ENCODE results near the gene MED25.
"Not testable (repeated sequence)": the region's sequence is repeated elsewhere in the genome, so short reads cannot be mapped to it uniquely, and the experiment has no call there.

MED25 gene

GRCh38 chr19:49818649-49819370 lies 721 bp downstream of the MED25 start:
- DNase-seq: no peak

- not testable (repeated sequence) for DNase-seq
These were observed 1.5 kb downstream of the MED25 start for GRCh38 chr19:49819452-49820115.

GRCh38 chr19:49820125-49820524 lies 2.0 kb downstream of the MED25 start:
- DNase-seq: peak; percentile 71

DNA sequence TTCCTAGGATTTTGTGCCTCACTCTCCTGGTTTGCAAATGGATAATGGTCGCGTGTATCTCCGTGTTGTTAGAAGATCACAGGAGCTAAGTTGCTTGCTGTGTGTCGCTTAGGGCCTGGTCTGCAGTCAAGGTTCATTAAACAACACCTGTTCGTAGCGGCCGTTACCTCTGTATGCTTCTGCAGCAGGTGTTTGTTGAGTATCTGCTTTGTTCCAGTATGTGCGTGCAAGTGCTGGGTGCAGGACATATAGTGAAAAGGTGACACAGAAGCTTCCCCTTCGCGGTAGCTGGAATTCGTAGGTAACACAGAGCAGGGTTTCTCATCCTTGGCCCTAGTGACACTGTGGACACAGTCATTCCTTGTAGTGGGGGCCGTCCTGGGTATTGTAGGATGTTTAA lies 5.4 kb downstream of the MED25 start:
- no peak for DNase-seq

- DNase-seq: no peak
These were observed 6.6 kb downstream of the MED25 start for GRCh38 chr19:49824662-49825061.

- no peak for DNase-seq
These were observed 8.9 kb downstream of the MED25 start for GRCh38 chr19:49827034-49827433.

- no peak for DNase-seq
These were observed 11.1 kb downstream of the MED25 start for GRCh38 chr19:49829200-49829599.

DNA sequence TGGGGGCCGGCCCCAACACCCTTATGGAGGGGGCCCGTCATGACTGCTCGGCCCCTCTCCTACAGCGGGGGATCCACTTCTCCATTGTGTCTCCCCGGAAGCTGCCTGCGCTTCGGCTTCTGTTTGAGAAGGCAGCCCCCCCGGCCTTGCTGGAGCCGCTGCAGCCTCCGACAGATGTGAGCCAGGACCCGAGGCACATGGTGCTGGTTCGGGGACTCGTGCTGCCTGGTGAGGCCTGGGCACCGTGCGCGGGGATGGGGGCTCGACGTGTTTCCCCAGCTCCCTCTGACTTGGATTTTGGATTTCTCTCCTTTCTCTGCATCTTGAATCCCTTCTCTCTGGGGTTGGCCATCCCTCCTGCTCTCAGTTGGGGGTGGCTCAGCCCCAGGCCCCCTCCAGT lies 11.6 kb downstream of the MED25 start:
- DNase-seq: no peak

DNA sequence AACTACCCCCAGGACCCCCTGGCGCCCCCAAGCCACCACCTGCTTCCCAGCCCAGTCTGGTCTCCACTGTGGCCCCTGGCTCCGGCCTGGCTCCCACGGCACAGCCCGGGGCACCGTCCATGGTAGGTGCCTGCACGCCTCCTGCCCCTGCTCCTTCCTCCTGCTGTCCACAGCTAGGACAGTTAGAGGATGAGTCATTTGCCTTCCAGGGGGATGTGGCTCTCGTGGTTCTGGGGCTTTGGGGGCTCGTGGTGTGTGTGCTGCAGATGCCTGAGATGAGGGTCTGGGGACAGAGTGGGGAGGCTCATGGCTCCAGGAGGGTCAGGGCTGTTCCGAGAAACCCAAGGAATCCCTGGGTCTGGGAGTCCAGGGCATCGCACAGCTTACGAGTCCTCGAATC lies 12.7 kb downstream of the MED25 start:
- no peak for DNase-seq

DNA sequence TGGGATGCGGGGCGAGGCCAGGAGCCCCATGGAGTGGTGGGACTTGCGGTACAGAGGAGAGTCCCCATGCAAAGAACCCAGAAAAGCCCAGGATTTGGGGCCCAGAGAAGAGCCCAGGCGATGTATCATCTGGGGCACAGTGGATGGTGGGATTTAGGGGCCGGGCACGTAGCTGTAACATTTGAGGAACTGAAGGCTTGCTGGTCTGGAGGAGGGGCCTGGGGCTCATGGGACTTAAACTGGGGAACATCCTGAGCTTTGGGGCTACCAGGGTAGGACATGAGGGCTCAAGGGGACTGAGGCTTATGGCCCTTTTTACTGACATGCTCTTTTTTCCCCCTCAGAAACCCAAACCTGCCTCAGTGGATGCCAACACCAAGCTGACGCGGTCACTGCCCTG lies 13.5 kb downstream of the MED25 start:
- no peak for DNase-seq

DNA sequence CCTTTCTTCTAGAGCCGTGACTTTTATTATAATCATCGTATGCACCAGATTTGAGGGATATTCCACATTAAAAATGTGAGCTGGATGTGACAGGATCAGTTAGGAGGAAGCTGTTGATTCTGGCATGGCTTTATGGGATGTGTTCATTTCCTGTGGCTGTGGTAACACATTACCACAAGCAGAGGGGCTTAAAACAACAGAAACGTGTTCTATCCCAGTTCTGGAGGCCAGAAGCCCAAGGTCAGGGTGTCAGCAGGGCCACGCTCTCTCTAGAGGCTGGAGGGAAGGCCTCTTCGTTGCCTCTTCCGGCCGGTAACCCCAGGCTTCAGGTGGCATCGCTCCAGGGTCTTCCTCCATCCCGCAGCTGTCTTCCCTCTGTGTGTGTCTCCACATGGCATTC lies 14.5 kb downstream of the MED25 start:
- DNase-seq: peak; percentile 81

GRCh38 chr19:49833599-49833998 lies 15.5 kb downstream of the MED25 start:
- DNase-seq: no peak

- no peak for DNase-seq
These were observed 17.5 kb downstream of the MED25 start for GRCh38 chr19:49835562-49835961.

- DNase-seq: no peak
These were observed 18.3 kb downstream of the MED25 start for GRCh38 chr19:49836176-49837008.

DNA sequence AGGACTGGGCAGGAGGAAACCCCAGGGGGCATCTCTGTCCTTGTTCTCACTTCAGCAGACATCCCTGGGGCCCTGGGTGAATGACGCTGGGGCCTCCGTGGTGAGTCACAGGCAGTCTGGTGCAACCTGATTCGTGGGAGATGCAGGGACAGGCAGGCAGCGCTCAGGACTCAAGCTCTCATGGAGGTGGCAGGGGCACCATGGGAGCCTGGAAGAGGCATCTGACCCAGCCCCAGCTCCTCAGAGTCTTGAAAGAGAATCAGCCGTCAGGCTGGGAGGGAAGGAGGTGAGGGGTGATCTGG lies 18.9 kb downstream of the MED25 start:
- DNase-seq: no peak

DNA sequence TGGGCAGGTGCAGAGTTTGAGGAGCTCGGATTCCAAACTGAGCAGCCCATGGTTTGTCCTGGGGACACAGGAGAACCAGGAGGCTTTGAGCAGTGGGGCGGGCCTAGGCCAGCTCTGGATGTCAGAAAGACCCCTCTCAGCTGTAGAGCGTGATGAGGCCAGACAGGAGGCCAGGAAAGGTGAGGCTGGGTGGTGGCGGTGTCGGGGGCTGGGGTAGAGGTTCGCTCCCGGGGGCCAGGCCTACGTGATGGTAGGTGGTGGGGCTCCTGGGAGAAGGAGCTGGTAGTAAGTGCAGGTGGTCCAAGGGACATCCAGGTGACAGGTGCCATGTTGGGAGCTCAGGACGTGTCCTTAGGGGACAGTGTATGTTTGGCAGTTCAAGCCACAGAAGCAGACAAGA lies 19.3 kb downstream of the MED25 start:
- no peak for DNase-seq

DNA sequence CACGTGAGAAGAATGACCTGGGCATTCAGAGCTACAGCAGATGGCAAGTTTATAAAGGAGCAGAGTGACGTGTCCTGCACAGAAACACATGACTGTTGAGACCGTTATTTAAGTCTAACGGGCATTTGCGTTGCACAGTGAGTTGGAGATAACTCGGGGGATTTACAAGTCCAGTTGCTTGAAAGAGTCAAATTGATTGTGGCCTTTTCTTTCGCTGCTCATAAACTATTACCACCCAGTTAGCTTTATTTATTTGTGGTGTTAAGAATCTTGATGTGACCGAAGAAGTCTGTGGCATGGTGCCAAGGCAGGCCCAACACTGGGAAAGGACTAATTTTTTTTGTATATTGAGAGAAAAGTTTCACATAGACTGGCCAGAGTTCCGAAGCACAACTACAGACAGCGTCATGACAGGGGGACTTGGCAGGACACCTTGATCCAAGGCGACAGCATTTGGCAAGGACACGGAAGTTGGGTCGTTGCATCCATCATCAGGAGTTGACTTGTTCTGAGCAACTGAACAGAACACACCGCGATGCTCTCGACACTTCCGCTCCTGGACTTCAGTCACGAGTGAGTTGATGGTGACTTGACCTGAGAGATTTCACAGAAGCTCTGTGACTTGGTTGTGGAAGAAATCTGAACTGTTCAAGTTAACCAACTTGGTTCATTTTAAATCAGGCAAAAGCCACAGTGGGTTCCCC lies 20.9 kb downstream of the MED25 start:
- DNase-seq: no peak

DNA sequence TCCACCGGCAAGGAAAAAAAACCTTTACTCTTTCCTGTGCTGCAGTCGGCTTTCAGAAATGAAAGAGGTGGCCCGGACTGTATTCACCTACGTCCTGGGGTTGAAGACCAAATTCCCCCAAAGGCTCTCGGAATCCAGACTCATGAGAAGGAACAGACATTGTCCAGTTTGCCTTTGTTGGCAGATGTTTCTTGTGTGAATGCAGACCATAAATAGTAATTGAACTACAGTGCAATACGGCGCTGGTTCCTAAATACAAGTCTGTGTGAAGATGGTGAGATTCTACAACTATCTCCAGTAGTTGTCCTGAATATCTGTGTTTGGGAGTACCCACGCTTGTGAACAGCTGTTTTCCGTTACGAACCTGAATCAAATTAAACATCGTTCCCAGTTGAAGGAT lies 21.6 kb downstream of the MED25 start:
- no peak for DNase-seq

DNA sequence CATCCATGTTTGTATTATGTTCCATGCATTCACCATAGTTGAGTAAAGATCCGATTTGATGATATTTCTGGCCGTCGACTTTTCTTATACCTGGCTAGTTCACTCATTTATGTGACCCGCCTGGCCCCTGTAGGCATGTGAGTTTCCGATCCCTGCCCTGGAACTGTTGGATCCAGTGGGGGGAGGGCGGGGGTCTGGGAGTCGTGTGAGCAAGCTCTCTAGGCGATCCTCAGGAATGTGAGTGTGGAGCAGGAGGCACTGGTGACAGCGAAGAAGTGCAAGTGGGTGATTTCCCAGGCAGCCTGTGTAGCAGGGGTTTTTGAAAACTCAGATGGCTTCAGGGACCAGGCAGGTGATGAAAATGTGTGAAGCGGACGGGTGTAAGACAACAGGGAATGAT lies 22.2 kb downstream of the MED25 start:
- no peak for DNase-seq

GRCh38 chr19:49840736-49841249 lies 22.7 kb downstream of the MED25 start:
- DNase-seq: no peak

- DNase-seq: no peak
These were observed 25.2 kb downstream of the MED25 start for GRCh38 chr19:49843265-49843664.

GRCh38 chr19:49844138-49845095 lies 26.3 kb downstream of the MED25 start:
- no peak for DNase-seq
